Gastrocnemius medialis (tissue), 4 donors: ENCODE data around the gene APOL6.
"Not testable (repeated sequence)": the region's sequence is repeated elsewhere in the genome, so short reads cannot be mapped to it uniquely, and the experiment has no call there.

ENCODE experiments used
- CTCF ChIP-seq, 5 experiments: fragments of 450-650 bp in 3 of 5; fragments of 200-600 bp in 2 of 5; sonication (generic) in 2 of 5; IDR thresholded peaks in 4 of 5; conservative IDR thresholded peaks in 1 of 5; 1 replicate in 4 of 5; 2 replicates in 1 of 5; pipeline ENCODE4 v1.5.1; 2016 to 2019; ENCODE audit warnings: antibody characterized with exemption in 5 of 5, mild to moderate bottlenecking in 3 of 5, moderate library complexity in 3 of 5
- POLR2A ChIP-seq, 2 donors: fragments of 450-650 bp; IDR thresholded peaks; one replicate each; pipeline ENCODE4 v1.6.1; 2017; ENCODE audit warnings: antibody characterized with exemption in 2 of 2, mild to moderate bottlenecking in 2 of 2, moderate library complexity in 2 of 2

DNA sequence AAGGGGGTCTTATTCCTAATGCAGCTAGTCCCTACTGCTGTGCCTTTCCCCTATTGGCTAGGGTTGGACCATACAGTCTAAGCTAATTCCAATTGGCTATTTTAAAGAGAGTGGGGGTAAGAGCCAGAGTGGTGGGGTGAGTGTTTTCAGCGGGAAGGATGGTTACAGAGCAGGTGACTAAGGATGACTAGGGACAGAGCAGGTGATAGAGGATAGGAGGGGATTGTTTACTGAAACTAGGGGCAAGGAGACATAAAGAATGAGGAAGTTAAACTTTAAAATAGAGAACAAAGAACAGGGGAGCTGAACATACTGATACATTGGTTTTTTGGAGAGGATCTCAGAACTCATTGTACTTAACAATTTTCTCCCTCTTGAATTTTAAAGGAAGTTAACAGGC is 27.8 kb downstream of the APOL6 start:
- not testable (repeated sequence) for TF ChIP-seq CTCF (IDR thresholded peaks at IDR 0.05 in 4 of 5, conservative IDR thresholded peaks at IDR 0.05 in 1 of 5); POLR2A (IDR thresholded peaks at IDR 0.05)
